ENCODE data around the gene RRAS.

Gene RRAS

DNA sequence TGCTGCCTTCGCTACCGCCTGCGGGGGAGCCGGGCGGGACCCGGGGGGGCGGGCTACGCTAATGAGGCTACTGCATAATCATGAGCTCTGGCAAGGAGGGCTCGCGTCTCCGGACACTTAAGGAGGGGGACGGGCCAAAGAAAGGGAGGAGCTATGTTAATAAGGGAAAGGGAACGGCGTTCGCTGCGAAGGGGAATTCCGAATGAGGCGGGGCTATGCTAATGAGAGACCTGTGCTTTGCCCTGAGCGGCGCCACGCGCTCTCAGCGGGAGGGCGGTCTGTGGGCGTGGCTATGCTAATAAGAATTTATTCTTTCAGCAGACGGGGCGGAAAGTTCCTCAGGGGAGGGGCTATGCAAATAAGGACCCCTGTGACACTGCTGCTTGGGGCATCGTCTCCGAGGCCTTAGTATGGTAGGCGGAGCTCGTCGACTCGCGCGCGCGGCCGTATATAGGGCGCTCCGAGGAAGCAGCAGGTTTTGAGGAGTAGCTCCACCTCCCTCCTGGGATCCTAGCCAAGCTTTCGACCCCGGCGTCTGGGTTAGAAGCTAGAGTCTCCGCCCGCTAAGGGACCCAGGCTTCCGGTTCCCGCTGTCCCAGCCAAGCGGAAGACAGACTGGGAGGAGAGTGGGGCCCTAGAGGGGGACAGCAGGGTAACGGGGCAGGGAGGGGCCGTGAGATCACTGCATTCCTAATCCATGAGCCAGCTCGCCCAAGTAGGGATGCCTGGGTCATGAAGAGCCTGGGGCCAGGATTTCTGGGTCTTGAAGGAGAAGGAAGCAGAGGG, at the start of gene RRAS:
Gene RRAS (minus strand): TSS at position 31 of the 786 bp plus-strand sequence. CDS start 45 bp downstream, outside the sequence.
- peak within 1 kb of the TSS; percentile 95 for H3K27ac ChIP-seq (ENCODE audit: low read length)
- peaks cover 17% of the 10 kb centered on the region for H3K4me1 ChIP-seq (ENCODE audit: insufficient read depth, low read length)
- no peaks in the 10 kb centered on the region for H3K36me3 ChIP-seq (ENCODE audit: insufficient read depth, low read depth, low read length)
- peak within 1 kb of the TSS; percentile 85 for H3K4me3 ChIP-seq (ENCODE audit: low read length)
- peak within 1 kb of the TSS; percentile 98 for H3K9ac ChIP-seq (ENCODE audit: low read depth, low read length)
- H3K9me3 ChIP-seq (ENCODE audit: insufficient read depth, low read depth, low read length), result no peaks in the 10 kb centered on the region
- H3K27me3 ChIP-seq (ENCODE audit: insufficient read depth, low read length), result peaks cover 12% of the 10 kb centered on the region

DNA sequence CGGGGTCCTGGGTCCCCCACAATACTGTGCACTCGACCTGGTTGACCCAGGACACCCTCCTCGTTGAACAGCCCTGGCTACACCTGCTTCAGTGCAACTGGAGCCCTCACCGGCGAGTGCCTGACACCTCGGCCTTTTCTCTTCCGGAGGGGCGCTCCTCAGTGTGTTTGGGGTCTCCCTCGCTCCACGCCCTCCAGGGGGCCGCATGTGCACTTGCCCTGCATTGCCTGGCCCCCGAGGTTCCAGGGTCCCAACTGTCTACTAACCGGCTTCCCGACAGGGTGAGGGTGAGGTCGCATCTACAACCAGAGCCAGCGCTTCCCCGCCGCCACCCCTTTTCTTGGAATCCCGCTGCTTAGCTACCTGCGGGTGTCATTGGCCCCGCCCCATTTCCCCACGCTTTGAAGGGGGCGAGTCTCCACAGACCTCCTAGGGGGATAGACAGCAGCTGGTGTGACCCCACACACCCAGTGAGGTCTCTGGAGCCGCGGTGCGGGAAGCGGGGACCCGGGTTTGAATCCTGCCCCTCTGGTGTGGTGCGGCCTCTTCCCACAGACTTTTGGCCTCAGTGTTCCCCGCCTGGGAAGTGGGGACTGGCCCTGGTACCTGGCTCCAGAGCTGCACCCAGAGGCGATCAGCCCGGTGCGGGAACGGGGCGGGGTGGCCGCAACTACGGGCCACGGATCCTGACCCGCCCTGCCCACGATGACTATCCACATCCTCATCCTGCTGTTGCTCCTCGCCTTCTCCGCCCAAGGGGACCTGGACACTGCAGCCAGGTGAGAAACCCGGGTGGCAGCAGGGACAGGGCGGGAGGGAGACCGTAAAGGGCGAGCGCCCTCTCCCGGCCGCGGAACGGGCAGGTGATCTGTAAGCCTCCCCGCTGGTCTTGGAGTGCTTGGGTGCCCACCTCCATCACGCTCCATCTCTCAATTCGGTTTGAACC, 49.5 kb upstream of the RRAS start, which contains the start of gene ADM5:
Gene ADM5 (plus strand): TSS at position 462 of the 946 bp plus-strand sequence. CDS start 244 bp downstream, at position 706.
- H3K9ac ChIP-seq (ENCODE audit: low read depth, low read length), result peak within 1 kb of the TSS; percentile 90
- H3K27me3 ChIP-seq (ENCODE audit: insufficient read depth, low read length), result no peaks in the 10 kb centered on the region
- peak within 1 kb of the TSS; percentile 88 for H3K27ac ChIP-seq (ENCODE audit: low read length)
- no peaks in the 10 kb centered on the region for H3K9me3 ChIP-seq (ENCODE audit: insufficient read depth, low read depth, low read length)
- peaks cover 44% of the 10 kb centered on the region for H3K36me3 ChIP-seq (ENCODE audit: insufficient read depth, low read depth, low read length)
- peak within 1 kb of the TSS; percentile 85 for H3K4me3 ChIP-seq (ENCODE audit: low read length)
- peaks cover 4% of the 10 kb centered on the region; the same call in 1 of the 2 replicates for H3K4me1 ChIP-seq (ENCODE audit: insufficient read depth, low read length)

DNA sequence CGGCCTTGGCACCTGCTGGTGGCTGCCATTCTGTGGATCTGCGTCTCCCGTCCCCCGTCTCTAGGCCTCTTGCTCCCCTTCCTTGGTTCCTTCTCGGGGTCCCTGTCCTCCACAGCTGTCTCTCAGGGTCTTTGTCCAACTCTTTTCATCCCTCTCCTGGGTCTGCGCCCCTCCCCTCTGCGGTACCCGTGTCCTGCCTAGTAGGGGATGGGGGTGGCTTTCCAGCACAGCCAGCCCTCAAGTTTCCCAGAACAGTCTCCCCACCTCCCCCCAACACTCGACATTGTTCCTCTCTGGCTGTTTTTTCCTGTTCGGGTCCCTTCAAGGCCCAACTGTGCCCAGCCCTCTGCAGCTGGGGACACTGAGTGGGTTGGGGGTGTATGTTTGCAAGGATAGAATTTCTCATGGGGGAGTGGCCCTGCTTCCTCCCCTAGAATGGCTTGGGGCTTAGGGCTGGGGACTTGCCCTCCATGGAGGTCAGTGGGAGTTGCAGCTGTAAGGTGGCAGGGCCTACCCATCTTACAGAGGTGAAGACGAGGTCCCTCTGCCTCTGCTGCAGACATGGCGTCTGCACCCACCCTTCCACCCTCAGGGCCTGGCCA, 48.7 kb upstream of the RRAS start:
- peaks cover 4% of the 10 kb centered on the region; the same call in 1 of the 2 replicates for H3K4me1 ChIP-seq (ENCODE audit: insufficient read depth, low read length)
- H3K27ac ChIP-seq (ENCODE audit: low read length), result no peak overlapping the region
- no peaks in the 10 kb centered on the region for H3K27me3 ChIP-seq (ENCODE audit: insufficient read depth, low read length)
- H3K9ac ChIP-seq (ENCODE audit: low read depth, low read length), result no peak overlapping the region
- H3K36me3 ChIP-seq (ENCODE audit: insufficient read depth, low read depth, low read length), result peaks cover 52% of the 10 kb centered on the region
- H3K9me3 ChIP-seq (ENCODE audit: insufficient read depth, low read depth, low read length), result no peaks in the 10 kb centered on the region
- H3K4me3 ChIP-seq (ENCODE audit: low read length), result no peak overlapping the region

DNA sequence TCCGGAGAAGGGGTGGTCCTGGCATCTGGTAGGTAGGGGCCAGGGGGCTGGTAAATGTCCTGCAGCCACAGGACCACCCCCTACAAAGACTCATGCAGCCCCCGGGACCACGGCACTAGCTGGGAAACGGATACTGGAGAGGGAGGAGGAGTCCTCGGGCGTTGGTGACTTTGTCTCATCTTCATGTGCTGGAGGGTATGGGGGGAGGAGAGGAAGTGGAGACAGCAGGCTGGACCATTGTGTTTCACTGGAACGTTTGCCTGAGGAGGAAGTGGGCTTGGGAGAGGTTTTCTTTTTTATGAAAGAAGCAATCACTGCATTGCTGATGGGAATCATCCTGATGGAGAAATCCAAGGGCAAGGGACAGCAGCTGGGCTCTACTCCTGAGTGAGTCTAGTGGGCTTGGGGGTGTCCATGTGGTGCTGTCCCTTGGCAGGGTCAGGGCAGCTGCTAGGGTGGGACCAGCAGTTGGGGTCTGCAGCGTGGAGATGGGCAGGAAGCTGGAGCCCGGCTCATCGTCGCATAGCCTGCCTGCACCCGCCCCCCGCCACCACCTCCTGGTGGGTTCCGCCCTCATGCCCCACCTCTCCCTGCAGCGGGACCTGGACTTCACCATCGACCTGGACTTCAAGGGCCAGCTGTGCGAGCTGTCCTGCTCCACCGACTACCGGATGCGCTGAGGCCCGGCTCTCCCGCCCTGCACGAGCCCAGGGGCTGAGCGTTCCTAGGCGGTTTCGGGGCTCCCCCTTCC, 47.8 kb upstream of the RRAS start:
- no peak overlapping the region for H3K4me3 ChIP-seq (ENCODE audit: low read length)
- H3K9ac ChIP-seq (ENCODE audit: low read depth, low read length), result no peak overlapping the region
- no peak overlapping the region for H3K27ac ChIP-seq (ENCODE audit: low read length)
- H3K27me3 ChIP-seq (ENCODE audit: insufficient read depth, low read length), result no peaks in the 10 kb centered on the region
- H3K36me3 ChIP-seq (ENCODE audit: insufficient read depth, low read depth, low read length), result peaks cover 54% of the 10 kb centered on the region
- H3K9me3 ChIP-seq (ENCODE audit: insufficient read depth, low read depth, low read length), result no peaks in the 10 kb centered on the region
- H3K4me1 ChIP-seq (ENCODE audit: insufficient read depth, low read length), result peaks cover 4% of the 10 kb centered on the region; the same call in 1 of the 2 replicates

DNA sequence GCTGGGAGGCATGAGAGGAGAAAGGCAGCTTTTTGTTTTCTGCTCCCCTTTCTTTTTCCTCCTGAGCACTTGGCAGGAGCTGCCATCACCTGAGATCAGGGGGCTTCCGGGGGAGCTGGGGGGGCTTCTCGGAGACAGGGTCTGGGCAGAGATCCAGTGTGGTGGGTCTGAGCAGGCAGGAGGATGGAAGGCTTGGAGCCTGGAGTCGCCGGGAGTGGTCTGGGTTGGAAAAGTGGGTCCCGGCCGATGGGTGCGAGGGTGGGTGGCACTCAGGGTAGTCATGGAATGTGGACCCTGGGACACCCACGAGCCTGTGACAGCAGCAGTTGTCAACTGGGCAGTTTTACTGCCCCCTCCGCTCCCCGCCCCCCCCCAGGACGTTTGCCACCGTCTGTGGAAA, 47.2 kb upstream of the RRAS start:
- peaks cover 2% of the 10 kb centered on the region; the same call in 1 of the 2 replicates for H3K4me1 ChIP-seq (ENCODE audit: insufficient read depth, low read length)
- no peaks in the 10 kb centered on the region for H3K27me3 ChIP-seq (ENCODE audit: insufficient read depth, low read length)
- no peak overlapping the region for H3K27ac ChIP-seq (ENCODE audit: low read length)
- peaks cover 60% of the 10 kb centered on the region for H3K36me3 ChIP-seq (ENCODE audit: insufficient read depth, low read depth, low read length)
- H3K9ac ChIP-seq (ENCODE audit: low read depth, low read length), result no peak overlapping the region
- H3K4me3 ChIP-seq (ENCODE audit: low read length), result no peak overlapping the region
- H3K9me3 ChIP-seq (ENCODE audit: insufficient read depth, low read depth, low read length), result no peaks in the 10 kb centered on the region

DNA sequence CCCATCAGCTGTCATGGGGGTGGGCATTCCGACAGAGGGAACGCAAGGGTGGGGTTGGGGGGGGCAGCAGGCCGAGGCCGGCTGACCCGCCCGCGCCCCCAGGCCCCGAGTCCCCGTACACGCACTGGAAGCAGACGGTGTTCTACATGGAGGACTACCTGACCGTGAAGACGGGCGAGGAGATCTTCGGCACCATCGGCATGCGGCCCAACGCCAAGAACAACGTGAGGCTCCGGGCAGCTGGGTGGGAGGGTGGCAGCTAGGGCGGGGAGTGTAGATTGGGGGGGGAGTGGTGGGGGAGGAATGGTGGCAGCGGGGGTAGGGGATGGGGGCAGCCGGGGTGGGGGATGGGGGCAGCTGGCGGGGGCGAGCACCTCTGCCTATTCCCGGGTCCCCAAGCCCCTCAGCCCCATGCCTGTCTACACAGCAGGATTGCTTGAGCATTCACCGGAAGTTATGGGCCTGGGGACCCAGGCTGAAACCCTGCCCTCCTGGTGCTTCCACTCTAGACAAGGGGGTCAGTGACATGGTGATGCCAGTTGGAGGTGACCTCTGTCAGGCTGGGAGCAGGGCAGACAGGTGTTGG, 46.7 kb upstream of the RRAS start:
- Histone ChIP-seq H3K9me3 (ENCODE audit: insufficient read depth, low read depth, low read length) (no peaks in the 10 kb centered on the region), H3K4me1 (ENCODE audit: insufficient read depth, low read length) (no peaks in the 10 kb centered on the region), H3K27ac (ENCODE audit: low read length) (no peak overlapping the region), H3K36me3 (ENCODE audit: insufficient read depth, low read depth, low read length) (peaks cover 66% of the 10 kb centered on the region), H3K4me3 (ENCODE audit: low read length) (no peak overlapping the region), H3K9ac (ENCODE audit: low read depth, low read length) (no peak overlapping the region), H3K27me3 (ENCODE audit: insufficient read depth, low read length) (no peaks in the 10 kb centered on the region)

DNA sequence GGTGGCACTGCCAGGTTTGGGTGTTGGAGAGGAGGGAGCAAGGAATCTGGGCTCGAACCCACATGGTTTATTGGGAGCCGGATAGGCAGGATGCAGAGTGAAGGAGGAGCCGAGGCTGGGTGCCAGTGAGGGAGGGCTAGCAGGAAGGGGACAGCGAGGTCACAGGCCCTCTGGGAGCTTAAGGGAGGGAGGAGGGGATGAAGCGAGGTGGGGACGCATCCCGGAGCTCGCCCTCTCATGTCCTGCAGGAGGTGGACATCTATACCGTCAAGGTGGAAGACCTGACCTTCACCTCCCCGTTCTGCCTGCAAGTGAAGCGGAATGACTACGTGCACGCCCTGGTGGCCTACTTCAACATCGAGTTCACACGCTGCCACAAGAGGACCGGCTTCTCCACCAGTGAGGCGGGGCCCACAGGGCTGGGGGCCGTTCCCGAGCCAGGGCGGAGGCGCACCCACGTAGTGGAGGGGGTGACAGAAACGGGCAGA, 45.9 kb upstream of the RRAS start:
- Histone ChIP-seq H3K36me3 (ENCODE audit: insufficient read depth, low read depth, low read length) (peaks cover 72% of the 10 kb centered on the region), H3K9me3 (ENCODE audit: insufficient read depth, low read depth, low read length) (no peaks in the 10 kb centered on the region), H3K27ac (ENCODE audit: low read length) (no peak overlapping the region), H3K4me3 (ENCODE audit: low read length) (no peak overlapping the region), H3K4me1 (ENCODE audit: insufficient read depth, low read length) (no peaks in the 10 kb centered on the region), H3K27me3 (ENCODE audit: insufficient read depth, low read length) (no peaks in the 10 kb centered on the region), H3K9ac (ENCODE audit: low read depth, low read length) (no peak overlapping the region)

DNA sequence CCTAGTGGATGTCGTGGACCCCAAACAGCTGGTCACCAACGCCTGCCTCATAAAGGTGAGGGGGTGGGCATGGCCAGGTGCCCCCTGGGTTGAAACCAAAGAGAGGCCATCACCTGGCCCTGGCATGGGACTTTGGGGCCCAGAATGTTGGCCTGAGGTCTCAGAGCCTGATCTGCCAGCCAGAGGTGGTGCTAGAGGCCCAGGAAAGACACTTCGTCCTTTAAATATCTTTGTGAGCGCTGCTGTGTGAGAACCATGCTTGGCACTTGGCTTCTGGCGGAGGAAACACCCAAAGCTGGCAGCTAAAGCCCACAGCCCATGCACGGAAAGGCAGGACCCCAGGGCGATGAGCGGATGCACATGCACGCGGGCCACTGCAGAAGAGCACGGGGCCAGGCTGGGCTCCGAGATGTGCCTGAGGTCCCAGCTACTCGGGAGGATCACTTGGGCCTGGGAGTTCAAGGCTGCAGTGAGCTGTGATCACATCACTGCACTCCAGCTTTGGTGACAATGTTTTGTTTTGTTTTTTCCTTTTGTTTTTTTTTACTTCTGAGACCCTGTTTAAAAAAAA, 45.1 kb upstream of the RRAS start:
- Histone ChIP-seq H3K36me3 (ENCODE audit: insufficient read depth, low read depth, low read length) (peaks cover 77% of the 10 kb centered on the region), H3K9ac (ENCODE audit: low read depth, low read length) (no peak overlapping the region), H3K27me3 (ENCODE audit: insufficient read depth, low read length) (no peaks in the 10 kb centered on the region), H3K9me3 (ENCODE audit: insufficient read depth, low read depth, low read length) (no peaks in the 10 kb centered on the region), H3K4me1 (ENCODE audit: insufficient read depth, low read length) (peaks cover under 1% of the 10 kb centered on the region; the same call in 1 of the 2 replicates), H3K4me3 (ENCODE audit: low read length) (no peak overlapping the region), H3K27ac (ENCODE audit: low read length) (no peak overlapping the region)

DNA sequence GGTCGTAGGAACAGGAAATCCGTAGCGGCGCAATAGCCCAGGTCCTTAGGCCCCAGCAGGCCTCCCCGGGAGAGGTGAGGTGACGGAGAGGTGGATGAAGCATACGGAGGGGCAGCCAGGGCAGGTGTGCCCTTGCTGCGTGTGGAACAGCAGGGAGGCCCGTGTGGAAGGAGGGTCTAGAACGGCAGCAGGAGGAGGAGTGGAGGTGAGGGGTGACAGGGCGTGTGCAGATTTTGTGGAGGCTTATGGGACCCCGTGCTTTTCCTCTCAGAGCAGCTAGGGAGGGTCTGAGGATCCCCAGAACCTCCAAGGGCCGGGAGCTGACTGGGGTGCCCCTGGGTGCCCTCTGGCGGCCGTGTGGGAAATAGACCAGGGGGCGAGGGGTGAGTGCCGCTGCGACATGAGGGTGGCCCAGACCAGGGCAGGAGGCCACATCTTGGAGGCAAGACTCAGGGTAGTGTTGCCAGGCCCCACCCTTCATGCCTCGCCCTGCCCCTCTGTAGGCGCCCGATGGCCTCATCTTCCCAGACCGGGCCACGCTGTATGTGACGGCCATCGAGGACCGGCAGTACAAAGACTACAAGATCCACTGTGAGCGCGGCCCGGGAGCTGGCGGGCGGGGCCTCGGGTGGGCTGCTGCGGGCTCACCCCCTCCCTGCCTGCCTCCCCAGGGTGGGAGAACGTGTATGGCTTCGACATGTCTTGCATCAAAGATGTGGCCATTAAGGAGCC, 44.5 kb upstream of the RRAS start:
- H3K4me1 ChIP-seq (ENCODE audit: insufficient read depth, low read length), result peaks cover 5% of the 10 kb centered on the region; the same call in 1 of the 2 replicates
- no peak overlapping the region for H3K4me3 ChIP-seq (ENCODE audit: low read length)
- H3K27ac ChIP-seq (ENCODE audit: low read length), result no peak overlapping the region
- peaks cover 77% of the 10 kb centered on the region for H3K36me3 ChIP-seq (ENCODE audit: insufficient read depth, low read depth, low read length)
- H3K9me3 ChIP-seq (ENCODE audit: insufficient read depth, low read depth, low read length), result no peaks in the 10 kb centered on the region
- no peaks in the 10 kb centered on the region for H3K27me3 ChIP-seq (ENCODE audit: insufficient read depth, low read length)
- no peak overlapping the region for H3K9ac ChIP-seq (ENCODE audit: low read depth, low read length)

DNA sequence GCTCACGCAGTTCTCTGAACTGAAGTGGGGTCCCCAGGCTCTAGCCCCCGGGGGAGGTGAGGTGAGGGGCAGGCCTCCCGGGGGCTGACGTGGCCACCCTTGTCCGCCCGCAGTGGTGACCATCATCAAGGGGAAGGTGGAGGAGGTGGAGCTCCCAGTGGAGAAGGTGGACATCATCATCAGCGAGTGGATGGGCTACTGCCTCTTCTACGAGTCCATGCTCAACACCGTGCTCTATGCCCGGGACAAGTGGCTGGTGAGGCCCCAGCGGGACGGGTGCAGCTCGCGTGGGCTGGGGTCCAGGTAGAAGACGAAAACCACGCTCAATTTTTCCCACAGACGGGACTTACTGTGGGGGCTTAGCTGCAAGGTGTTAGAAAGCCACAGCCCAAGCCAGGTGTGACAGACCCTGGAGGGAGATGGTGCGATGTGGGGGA, 43.9 kb upstream of the RRAS start:
- no peaks in the 10 kb centered on the region for H3K27me3 ChIP-seq (ENCODE audit: insufficient read depth, low read length)
- no peak overlapping the region for H3K9ac ChIP-seq (ENCODE audit: low read depth, low read length)
- H3K27ac ChIP-seq (ENCODE audit: low read length), result no peak overlapping the region
- peaks cover 9% of the 10 kb centered on the region; the same call in 1 of the 2 replicates for H3K4me1 ChIP-seq (ENCODE audit: insufficient read depth, low read length)
- H3K4me3 ChIP-seq (ENCODE audit: low read length), result no peak overlapping the region
- H3K36me3 ChIP-seq (ENCODE audit: insufficient read depth, low read depth, low read length), result peaks cover 77% of the 10 kb centered on the region
- no peaks in the 10 kb centered on the region for H3K9me3 ChIP-seq (ENCODE audit: insufficient read depth, low read depth, low read length)

All from iPS-20b (cell line).